Stimulated activated CD4-positive, alpha-beta T cell treated with anti-CD3 and anti-CD28 coated beads, TNF-alpha, amount 100 ng/mL, for 1 hour (primary cell): ENCODE results near the gene OTUD6A.
"Not testable (repeated sequence)": the region's sequence is repeated elsewhere in the genome, so short reads cannot be mapped to it uniquely, and the experiment has no call there.

ENCODE experiments used
- DNase-seq, 3 donors: peaks; one replicate each; pipeline ENCODE4 v3.0.0-alpha.2; 2020; ENCODE audit warnings: low read depth in 3 of 3, low spot score in 1 of 3

Gene OTUD6A

DNA sequence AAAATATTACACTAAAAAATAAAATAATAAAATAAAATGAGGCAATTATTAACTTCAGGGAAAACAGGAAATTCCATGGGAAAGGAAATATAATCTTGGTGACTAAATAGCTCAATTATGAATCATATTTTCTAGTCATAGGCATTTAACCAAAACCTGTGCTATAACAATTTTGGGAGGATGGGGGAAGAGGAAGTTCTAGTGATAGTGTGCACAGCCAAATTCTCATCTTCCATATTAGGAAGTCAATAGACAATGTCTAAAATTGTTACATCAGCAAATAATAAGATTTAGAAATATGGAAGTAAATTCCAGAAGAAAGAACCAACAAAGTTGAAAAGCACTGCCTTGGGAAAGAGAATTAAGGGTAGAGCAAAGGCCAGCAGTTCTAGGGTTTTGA lies 15.3 kb upstream of the OTUD6A start:
- DNase-seq: no peak

DNA sequence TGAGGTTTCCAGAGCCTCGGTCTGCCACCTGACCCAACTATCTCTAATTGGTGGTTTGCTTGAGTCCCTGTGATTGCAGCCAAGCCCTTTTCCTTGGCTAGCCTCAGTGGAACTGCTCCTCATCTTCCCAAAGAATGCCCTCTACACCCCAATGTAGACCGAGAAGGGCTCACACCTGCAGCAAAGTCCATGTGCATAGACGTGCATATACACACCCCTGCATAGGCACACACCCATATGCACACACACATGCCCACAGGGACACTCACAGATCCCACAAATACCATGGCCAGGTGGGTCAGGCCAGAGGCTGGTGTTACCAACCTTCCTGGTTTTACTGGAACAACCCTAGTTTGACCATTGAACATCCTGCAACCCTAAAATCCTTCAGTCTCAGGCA lies 12.9 kb upstream of the OTUD6A start:
- DNase-seq: no peak

DNA sequence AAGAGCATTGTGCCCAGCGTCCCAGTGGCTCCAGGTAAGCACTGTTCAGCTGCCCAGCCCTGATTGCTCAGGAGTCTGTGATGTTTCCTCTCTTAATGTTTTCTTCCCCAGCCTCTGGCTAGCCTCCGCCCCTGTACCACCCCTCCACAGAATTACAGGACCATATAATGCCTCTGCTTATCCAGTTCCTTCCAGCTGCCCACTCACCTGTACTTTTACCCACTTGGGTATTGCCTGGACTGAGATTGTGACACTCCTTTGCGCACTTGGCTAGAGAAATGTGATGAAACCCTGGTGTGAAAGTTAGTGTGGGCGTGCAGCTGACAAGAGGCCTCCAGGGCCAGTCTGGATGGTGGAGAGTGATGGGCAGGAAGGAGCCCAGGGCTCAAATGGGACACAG lies 12.3 kb upstream of the OTUD6A start, which contains the start of gene AWAT2:
TSS of gene AWAT2 (minus strand) at position 14 of the 400 bp plus-strand sequence. CDS start at position 8, 6 bp downstream.
- no peak for DNase-seq

DNA sequence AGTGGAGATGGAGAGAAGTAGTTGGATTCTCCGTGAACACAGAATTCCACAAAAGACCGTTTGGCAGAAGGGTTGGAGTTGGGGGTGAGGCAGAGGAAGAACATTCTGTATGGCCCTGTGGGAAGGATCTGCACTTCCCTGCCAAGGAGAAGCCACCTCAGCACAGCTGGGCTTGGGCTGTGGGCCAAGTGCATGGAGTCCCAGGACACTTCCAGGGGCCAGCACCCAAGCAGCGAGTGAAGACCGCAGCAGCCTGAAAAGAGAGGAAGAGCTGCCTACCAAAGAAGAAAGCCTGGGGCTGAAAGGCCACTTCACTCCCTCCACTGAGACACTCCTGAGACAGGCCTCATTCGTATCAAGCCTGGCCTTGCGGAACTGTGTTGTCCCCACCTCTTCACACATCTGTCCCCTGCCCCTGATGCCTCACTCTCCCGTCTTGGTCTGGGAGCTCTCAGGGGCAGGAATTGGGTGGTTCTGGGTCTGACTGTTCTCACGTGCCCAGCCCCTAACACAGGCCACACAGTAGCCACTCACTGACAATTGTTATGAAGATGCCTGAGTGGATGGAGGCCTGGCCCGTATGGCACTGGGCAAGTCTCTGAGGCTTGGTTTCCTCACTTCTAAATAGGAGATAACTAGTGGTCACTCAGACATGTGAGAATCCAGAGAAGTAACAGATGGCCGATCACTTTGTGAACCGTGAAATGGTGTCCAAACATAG lies 9.2 kb upstream of the OTUD6A start:
- no peak for DNase-seq

DNA sequence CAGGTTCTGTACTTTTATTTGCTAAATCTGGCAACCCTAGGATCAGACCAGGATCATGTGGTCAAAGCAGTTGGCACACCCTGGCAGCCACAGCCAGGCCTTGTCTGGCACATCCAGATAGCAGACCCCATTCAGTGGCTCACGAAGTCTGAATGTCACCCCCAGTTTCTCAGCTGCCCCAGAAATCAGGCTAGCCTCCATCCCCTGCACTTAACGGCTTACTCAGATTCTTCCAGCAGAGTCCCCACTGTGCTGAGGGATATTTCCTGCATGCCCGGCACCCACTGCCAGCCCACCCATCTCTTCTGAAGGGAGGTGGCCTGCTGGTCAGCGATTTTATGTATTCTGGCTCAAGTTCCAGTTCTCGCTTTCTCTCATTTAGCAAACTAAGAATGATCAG lies 7.9 kb upstream of the OTUD6A start:
- DNase-seq: no peak

DNA sequence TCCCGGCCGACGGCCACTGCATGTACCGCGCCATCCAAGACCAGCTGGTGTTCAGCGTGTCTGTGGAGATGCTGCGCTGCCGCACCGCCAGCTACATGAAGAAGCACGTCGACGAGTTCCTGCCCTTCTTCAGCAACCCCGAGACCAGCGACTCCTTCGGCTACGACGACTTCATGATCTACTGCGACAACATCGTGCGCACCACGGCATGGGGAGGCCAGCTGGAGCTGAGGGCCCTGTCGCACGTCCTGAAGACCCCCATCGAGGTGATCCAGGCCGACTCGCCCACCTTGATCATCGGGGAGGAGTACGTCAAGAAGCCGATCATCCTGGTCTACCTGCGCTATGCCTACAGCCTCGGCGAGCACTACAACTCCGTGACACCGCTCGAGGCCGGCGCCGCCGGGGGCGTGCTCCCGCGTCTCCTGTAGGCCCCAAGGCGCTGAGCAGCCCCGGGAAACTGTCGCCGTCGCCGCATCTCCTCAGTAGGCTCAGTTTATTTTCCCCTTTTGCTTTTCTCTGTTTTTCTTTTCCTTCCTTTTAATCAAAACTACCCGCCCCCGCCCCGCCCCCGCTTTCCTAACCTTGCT lies 799 bp downstream of the OTUD6A start:
- DNase-seq: no peak

DNA sequence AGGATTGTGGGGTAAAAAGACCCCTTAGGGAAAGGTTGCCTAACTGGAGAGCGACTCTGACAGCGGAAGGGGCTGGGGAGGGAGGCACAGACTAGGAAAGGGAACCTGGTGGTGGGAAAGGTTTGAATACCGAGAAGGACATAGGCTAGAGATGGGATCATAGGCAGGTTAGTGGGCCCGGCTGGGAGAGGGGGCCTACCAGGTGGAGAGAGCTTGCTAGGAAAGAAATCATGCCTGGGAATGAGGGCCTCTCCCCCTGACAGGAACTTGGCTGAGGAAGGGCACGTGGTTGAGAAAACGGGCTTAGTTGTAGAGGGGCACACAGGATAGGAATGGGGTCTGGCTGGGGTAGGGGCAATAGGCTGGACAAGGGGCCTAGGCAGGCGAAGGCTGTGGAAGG lies 4.4 kb downstream of the OTUD6A start:
- DNase-seq: no peak

DNA sequence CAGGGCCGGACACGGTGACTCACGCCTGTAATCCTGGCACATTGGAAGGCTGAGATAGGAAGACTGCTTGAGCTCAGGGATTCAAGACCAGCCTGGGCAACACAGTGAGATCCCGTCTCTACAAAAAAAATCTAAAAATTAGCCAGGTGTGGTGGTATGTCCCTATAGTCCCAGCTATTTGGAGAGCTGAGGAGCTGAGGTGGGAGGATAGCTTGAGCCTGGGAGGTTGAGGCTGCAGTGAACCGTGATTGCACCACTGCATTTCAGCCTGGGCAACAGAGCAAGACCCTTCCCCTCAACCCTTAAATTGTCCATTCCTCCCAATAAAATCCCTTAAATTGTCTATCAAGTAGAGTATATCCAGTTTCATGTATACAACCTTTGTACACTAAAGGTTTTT lies 17.0 kb downstream of the OTUD6A start:
- DNase-seq: no peak

DNA sequence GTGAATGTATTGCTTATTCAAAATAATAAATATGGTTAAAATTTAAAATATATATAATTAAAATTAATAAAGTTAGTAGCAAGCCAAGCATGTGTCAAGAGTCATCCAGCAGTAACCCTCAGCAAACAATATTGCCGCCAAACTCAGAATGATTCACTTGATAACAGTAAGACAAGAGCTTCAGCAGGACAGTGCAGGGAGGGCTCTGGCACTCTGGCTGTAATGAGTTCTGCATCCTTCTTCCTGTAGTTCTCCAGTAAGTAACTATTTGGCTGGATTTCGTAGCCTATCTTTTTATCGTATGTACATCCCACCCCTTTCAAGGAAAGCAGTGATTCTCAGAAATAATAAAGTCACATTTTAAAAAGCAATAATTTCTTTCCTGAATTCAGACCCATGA lies 17.6 kb downstream of the OTUD6A start:
- no peak for DNase-seq

DNA sequence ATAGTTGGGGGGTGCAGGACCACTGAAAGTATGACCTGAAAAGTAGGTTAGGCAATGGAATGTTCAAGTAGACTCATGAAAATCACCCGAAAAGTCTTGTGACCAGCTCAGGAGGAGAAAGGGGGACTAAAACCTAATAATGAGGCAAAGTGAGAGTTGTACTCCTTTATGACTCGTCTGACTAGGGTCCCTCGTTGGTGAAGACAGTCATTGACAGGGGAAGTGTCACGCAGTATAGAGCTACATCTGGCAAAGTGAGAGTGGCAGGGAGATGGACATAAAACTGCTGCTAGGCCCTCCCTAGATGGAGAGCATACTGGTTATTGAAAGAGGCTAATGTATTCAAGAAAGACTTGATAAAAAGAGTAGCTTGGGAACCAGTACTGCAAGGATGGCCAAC lies 20.5 kb downstream of the OTUD6A start:
- no peak for DNase-seq

DNA sequence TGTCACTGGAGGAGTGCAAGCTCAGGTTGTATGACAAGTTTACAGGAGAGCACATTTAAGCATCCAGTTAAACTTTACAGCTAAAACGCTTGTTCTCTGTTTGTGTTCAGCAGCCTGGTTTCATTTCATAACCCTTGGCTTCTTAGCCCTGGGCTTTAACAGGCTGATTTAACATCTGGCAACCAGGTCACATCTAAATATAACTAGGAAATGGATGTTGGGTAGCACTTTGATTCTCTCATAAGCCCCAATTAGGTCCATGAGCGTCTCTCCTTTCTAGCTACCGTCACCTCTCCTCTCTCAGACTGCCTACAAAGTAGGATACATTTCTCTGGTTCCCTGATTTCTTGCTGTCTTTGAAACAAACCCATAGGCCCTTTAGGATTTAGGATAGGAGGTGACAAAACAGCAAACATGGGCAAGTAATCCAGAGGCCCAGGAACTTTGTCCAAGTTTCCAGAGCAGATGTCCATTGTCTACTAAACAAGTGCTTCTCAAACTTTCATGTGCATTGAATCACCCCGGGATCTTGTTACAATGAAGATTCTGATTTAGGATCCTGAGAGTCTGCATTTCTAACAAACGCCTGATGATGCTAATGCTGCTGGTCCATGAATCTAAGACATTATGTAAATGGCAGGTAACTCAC lies 22.5 kb downstream of the OTUD6A start:
- DNase-seq: no peak

DNA sequence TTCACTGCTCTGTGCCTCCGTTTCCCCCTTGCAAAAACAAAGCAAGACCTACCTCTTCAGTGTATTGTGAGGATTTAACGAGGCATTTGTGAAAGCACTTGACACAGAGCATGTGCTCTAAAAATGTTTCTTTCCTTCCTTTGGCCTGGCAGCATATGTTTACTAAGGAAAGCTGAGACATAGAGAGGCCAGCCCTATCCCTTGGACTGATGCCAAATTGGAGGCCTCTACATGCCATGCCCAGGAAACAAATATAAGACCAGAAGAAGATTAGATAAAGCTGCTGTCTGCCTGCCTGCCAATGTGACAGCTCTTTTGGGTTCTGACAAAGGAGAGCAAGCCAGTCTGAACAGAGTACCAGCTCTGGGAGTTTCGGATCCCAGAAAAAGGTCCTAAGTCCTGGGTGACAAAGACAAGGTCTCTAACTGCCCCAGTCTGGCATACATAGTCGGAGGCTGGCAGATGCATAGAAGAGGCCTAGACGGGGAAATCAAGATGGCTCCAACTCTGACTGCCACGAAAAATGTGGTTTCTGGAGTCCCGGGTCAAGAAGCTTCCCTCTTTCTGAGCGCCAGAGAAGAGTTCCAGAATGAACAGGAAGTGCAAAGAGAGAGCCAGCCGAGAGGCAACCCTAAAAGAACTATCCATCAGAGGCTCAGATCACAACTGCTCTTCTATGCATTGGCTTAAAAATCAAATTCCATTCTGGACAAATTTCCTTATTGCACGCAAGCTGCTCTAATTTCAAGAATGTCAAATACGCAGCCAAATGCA lies 25.8 kb downstream of the OTUD6A start:
- no peak for DNase-seq

DNA sequence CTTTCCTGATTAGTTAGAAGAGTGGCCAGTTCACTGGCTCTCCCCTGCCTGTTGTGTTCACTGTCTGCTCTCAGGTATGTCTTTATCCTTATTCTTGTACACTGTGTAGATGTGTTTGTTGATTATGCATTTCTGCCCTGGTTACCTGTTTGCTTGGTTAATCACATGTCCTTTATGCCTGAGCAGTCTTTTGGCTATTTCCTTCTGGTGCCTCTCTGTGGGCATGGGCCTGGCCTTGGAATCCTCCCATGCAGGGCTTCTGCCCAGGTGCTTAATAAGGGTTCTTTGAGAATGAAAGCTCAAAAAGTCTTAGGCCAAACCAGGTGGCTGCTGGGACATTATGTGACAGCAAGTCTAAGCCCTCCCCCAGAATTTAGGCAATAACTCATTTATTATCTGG lies 26.5 kb downstream of the OTUD6A start:
- DNase-seq: no peak

DNA sequence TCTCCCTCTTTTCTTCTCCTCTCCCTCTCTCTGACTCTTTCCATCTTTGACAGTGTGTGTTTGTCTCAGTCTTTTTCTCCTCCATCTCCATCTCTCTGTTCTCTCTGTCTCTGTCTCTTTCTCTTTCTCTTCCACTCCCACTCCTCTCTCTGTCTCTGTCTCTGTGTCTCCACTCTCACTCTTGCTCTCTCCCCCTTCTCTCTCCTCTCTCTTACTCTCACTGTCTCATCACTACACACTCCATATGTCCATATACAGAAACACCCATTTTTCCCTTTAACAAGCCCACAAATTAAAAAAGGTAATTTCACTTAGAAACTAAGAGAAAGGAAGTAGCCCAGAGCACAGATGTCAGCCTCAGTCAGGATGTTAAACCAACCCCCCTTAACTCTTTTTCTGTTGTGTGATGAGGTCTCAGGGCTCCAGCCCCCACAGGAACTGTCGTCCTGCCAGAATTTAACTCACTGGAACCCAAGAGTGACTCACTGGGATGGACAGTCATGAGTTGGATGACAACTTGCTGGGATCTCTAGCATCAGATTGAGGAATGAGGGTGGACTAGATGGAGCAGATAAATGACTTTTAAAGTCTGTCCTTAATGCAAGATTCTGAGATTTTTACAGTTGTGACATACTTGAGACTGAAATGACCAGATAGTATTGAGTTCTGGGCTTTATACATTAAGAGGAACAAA lies 27.5 kb downstream of the OTUD6A start:
- DNase-seq: no peak

DNA sequence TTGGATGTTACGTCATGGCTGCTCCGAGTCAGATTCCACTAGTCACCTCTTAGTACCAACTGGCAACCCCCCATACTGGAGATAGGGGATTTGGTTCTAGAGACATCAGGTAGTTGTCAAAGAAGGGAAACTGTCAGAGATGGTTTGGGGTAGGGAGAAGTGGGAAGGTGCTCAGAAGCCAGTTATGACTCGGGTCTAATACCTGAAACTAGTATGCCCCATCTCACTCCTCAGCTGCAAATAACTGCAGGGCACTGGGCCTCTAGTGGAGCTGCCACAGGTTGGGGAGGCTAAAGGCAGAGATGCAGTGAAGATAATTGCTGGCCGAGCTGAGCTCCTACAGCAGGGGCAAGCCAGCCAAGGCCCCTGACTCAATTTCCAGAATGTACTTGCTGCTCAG lies 30.0 kb downstream of the OTUD6A start:
- DNase-seq: no peak

DNA sequence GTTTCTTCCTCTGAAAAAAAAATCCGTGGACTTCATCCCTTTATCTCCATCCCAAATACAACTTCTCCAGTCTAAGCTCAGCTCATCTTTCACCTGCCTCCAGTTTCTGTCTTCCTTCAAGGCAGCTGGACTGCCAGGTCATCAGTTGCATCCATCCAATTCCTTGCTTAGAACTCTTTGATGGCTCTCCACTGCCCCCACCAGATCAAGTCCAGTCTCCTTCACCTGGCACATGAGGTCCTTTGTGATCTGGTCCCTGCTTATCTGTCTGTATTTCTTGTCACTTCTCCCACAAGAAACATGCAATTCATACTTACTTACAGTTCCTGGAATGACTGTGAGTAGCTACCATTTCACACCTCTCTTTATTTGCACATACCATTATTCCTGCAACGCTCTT lies 33.8 kb downstream of the OTUD6A start:
- DNase-seq: no peak

DNA sequence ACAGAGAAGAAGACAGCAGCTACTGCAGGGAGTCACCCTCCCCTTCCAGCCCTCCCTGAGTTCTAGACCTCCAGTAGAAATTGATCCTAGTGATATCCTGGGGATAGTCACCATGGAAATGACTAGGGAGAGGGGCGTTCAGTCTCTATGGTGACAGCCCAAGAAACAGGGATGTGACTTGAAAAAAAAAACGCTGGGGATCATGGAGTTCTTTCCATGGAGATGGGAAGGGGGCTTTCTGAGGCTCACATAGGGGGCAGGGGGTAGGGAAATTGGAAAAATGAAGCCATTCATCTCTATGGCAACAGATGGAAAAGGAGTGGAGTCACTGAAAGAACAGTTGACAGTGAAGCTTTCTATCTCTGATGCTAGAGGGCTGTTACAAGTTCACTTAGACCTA lies 43.0 kb downstream of the OTUD6A start:
- no peak for DNase-seq

DNA sequence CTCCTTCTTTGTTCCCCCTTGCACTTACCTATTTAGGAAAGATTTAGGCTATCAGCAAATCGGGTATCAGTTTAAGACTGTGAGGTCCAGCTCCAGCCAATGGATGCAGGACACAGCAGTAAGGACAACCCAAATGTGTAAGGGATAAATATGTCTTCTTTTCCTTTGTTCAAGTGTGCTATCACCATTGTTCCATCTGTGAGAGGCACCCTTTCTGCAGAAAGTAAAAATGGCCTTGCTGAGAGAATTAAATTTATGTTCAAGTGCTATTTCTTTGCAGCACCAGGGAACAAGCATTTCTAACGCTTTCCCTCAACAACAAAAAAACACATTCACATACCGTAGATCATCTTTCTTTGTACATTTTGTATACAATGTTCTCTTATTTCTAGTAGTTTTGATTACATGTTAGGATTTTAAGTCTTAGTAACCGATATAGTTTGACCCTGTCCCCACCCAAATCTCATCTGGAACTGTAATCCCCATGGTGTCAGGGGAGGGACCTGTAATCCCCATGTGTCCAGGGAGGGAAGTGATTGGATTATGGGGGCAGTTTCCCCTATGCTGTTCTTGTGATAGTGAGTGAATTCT lies 49.3 kb downstream of the OTUD6A start:
- DNase-seq: not testable (repeated sequence)
